PFSK-1 (cell line): ENCODE measurements around the gene NAGS.

ENCODE experiments used
- POLR2AphosphoS5 ChIP-seq: IDR thresholded peaks from 2 replicates; pipeline ENCODE4 v1.6.1; 2012; ENCODE audit warnings: low read depth, mild to moderate bottlenecking, control low read depth, low read length, moderate library complexity
- TAF1 ChIP-seq: IDR thresholded peaks from 2 replicates; pipeline ENCODE4 v1.6.1; 2012; ENCODE audit warnings: low read length, control low read depth, borderline replicate concordance; ENCODE audit not compliant: insufficient read depth
- TF ChIP-seq, protein P1 (sequence below), 2 experiments: IDR thresholded peaks; 2 replicates each; pipeline versions ENCODE4 v1.6.1 to v1.8.0; 2011 to 2012; ENCODE audit warnings: low read depth in 2 of 2, low read length in 2 of 2, control low read depth in 1 of 2, inconsistent platforms in 1 of 2, mild to moderate bottlenecking in 1 of 2, moderate library complexity in 1 of 2; ENCODE audit not compliant: insufficient read depth in 1 of 2

DNA sequence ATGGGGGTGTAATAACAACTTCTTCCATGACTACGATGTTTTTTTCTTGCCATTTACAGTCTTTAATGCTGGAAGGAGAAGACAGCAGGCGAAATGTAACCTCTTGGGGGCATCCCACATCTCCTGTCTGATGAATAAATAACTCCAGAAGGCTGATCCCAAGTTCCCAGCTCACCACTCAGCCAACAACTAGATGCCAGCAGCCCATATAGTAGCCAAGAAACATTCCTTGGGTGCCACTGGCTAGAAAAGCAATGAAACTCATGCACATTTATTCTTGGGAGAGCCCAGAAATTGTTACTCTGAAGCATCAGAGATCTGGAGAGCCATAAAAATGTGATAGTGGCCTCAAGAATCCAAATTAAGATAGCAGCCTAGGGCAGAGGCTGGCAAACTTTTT, 33.0 kb downstream of the NAGS start:
- no peak for TF ChIP-seq TAF1
- TF ChIP-seq, protein P1, sequence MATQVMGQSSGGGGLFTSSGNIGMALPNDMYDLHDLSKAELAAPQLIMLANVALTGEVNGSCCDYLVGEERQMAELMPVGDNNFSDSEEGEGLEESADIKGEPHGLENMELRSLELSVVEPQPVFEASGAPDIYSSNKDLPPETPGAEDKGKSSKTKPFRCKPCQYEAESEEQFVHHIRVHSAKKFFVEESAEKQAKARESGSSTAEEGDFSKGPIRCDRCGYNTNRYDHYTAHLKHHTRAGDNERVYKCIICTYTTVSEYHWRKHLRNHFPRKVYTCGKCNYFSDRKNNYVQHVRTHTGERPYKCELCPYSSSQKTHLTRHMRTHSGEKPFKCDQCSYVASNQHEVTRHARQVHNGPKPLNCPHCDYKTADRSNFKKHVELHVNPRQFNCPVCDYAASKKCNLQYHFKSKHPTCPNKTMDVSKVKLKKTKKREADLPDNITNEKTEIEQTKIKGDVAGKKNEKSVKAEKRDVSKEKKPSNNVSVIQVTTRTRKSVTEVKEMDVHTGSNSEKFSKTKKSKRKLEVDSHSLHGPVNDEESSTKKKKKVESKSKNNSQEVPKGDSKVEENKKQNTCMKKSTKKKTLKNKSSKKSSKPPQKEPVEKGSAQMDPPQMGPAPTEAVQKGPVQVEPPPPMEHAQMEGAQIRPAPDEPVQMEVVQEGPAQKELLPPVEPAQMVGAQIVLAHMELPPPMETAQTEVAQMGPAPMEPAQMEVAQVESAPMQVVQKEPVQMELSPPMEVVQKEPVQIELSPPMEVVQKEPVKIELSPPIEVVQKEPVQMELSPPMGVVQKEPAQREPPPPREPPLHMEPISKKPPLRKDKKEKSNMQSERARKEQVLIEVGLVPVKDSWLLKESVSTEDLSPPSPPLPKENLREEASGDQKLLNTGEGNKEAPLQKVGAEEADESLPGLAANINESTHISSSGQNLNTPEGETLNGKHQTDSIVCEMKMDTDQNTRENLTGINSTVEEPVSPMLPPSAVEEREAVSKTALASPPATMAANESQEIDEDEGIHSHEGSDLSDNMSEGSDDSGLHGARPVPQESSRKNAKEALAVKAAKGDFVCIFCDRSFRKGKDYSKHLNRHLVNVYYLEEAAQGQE (IDR thresholded peaks at IDR 0.05; ENCODE audit: insufficient read depth in 1 of 2, low read depth in 2 of 2, low read length in 2 of 2), result no peak
- TF ChIP-seq POLR2AphosphoS5, result no peak
